Bronchial epithelial cell (primary cell): ENCODE results near the gene CIDEC. TPM values are rescaled to one million over a fixed set of nuclear protein-coding genes. Genes with fewer than 3 reads are reported as not detected.
"Not testable (repeated sequence)": the region's sequence is repeated elsewhere in the genome, so short reads cannot be mapped to it uniquely, and the experiment has no call there.

ENCODE experiments used
- DNase-seq: peaks from one replicate; pipeline ENCODE4 v3.0.0-alpha.2; 2010; ENCODE audit warnings: low read depth
- FAIRE-seq: peaks from 2 replicates; lab custom pipeline; 2011; peaks lifted over from hg19 to GRCh38; lab: Jason Lieb, UNC
- H3K27me3 ChIP-seq: 2 replicates; pipeline ENCODE4 v1.5.1; 2011; ENCODE audit warnings: low read length; ENCODE audit not compliant: control insufficient read depth, insufficient read depth
- H3K36me3 ChIP-seq: 2 replicates; pipeline ENCODE4 v1.5.1; 2011; ENCODE audit warnings: low read length; ENCODE audit not compliant: control insufficient read depth, insufficient read depth
- H3K4me3 ChIP-seq: 2 replicates; pipeline ENCODE4 v1.5.1; 2011; ENCODE audit warnings: mild to moderate bottlenecking, low read depth, low read length, control low read depth
- total RNA-seq: library from RNA; depleted of rRNA; stranded (reverse); fragments of >200 nt; gene quantifications from 2 replicates; pipeline ENCODE4 v1.2.1, GENCODE V29; 2014
- TF ChIP-seq, protein P1 (sequence below): IDR thresholded peaks from 2 replicates; pipeline ENCODE4 v1.5.1; 2011; ENCODE audit warnings: mild to moderate bottlenecking, moderate library complexity, low read length, control low read depth, inconsistent platforms; ENCODE audit not compliant: insufficient read depth, severe bottlenecking

The CIDEC gene
- total RNA-seq, 1 donor from 2014 or later = not detected

DNA sequence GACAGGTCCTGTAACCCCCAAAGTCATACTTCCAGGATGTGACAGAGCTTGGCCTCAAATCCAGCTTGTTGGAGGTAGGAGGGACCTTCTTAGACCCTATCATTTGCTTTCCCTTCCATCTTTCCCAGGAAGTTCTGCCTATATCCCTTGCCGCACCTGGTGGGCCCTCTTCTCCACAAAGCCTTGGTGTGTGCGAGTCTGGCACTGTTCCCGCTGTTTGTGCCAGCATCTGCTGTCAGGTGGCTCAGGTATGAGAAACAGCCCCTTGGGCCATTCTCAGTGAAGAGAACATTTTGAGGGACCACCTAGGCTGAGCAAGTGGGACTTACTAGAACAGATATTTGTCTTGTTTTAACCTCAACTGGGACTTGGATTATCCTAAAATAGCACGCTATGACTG lies 23.9 kb upstream of the CIDEC start:
- TF ChIP-seq, protein P1, sequence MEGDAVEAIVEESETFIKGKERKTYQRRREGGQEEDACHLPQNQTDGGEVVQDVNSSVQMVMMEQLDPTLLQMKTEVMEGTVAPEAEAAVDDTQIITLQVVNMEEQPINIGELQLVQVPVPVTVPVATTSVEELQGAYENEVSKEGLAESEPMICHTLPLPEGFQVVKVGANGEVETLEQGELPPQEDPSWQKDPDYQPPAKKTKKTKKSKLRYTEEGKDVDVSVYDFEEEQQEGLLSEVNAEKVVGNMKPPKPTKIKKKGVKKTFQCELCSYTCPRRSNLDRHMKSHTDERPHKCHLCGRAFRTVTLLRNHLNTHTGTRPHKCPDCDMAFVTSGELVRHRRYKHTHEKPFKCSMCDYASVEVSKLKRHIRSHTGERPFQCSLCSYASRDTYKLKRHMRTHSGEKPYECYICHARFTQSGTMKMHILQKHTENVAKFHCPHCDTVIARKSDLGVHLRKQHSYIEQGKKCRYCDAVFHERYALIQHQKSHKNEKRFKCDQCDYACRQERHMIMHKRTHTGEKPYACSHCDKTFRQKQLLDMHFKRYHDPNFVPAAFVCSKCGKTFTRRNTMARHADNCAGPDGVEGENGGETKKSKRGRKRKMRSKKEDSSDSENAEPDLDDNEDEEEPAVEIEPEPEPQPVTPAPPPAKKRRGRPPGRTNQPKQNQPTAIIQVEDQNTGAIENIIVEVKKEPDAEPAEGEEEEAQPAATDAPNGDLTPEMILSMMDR = no peak
- Histone ChIP-seq H3K36me3 (peaks cover 15% of the 10 kb centered on the region), H3K27me3 (no peaks in the 10 kb centered on the region), H3K4me3 (no peak overlapping the region)
- DNase-seq = no peak
- FAIRE-seq = no peak

DNA sequence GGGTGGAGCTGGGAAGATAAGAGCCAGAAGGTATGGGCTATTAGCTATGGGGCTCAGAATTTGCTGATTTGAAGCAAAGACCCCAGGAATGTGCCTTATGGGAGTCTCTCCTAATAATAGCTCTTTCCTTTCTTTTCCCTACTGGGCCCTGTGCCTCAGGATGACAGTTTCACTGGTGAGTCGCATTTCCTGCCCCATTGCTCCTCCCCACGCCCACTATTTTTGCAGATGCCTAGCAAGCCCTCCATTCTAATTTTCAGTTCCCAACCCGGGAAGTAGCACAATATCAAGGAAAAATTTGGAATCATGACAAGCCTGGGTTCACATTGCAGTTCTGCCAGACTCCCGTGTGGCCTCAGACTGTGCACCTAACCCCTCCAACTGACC lies 23.2 kb upstream of the CIDEC start:
- DNase-seq = peak; percentile 48

DNA sequence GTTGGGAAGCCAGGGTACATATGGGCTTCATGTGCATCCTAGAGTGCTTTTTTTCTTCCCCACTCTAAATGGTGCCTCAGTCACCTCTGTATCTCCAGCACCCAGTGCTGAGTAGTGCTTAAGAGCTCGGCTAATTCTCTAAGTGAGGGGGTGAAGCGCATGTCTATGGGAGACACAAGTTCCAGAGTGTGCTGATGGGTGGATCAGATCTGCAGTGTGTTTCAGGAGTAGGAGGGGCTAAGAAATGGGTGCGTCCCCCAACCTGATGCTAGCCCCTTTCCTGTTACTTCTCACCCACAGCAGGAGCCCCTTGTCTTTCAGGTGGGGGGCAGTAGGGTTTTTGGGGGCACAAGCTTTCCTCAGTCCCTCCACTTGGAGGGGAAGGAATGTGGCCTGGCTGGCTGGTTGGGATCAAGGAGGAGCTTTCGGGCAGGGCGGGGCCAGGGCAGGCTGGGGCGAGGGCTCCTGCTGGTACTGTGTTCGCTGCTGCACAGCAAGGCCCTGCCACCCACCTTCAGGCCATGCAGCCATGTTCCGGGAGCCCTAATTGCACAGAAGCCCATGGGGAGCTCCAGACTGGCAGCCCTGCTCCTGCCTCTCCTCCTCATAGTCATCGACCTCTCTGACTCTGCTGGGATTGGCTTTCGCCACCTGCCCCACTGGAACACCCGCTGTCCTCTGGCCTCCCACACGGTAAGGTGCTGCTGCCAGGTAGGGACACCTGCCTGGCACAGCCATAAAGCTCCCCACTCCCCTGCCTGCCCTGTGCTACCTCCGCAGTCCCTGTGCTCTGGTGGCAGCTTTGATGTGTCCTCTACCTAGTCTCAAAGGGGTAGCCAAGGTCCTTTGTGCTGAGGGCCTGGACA lies 22.6 kb upstream of the CIDEC start, which contains the start of gene IL17RE:
IL17RE (plus strand) TSS at position 477 of the 866 bp plus-strand sequence; CDS start at position 562, 85 bp downstream.
- TF ChIP-seq, protein P1 = no peak
- DNase-seq (peak; percentile 50), FAIRE-seq (no peak)
- Histone ChIP-seq H3K36me3 (peaks cover 8% of the 10 kb centered on the region), H3K27me3 (no peaks in the 10 kb centered on the region), H3K4me3 (peak within 1 kb of the TSS; percentile 52)

More for the DNA sequence above, 23.2 kb upstream of the CIDEC start:
- TF ChIP-seq, protein P1 = no peak
- Histone ChIP-seq H3K27me3 (no peaks in the 10 kb centered on the region), H3K36me3 (peaks cover 10% of the 10 kb centered on the region), H3K4me3 (peak overlapping the region; percentile 52)
- FAIRE-seq = no peak

DNA sequence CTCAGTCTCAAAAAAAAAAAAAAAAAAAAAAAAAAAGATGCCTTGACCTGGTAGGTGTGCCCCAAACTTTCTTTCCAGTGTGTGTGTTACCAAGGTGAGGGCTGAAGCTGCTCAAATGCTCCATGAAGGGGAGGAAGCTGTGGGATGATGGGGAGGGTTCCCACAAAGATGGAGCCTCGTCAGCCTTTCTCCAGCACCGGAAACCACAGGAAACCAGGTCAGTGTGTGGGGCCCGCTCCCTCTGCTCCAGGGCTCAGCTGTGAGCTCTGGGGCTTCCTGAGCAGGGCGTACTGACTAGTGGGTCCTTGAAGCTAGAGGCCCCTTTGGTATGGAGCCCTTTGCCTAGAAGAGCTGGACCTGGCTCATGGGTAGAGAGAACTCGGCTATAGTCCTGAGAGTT lies 21.9 kb upstream of the CIDEC start:
- Histone ChIP-seq H3K4me3 (no peak overlapping the region), H3K27me3 (no peaks in the 10 kb centered on the region), H3K36me3 (peaks cover 8% of the 10 kb centered on the region)
- no peak for FAIRE-seq
- TF ChIP-seq, protein P1 = no peak
- DNase-seq = no peak

DNA sequence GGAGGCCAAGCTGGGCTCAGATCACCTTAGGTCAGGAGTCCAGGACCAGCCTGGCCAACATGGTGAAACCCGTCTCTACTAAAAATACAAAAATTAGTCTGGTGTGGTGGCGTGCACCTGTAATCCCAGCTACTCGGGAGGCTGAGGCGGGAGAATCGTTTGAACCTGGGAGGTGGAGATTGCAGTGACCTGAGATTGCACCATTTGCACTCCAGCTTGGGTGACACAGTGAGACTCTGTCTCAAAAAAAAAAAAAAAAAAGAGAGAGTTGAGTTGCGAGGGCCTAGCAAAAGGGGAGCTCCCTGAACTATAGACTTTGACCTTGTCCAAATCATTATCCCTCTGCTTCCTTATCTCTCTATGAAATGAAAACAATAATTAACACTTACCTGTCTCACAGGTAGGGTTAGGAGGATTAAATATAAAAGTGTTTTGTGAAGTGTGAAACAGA lies 20.9 kb upstream of the CIDEC start:
- not testable (repeated sequence) for H3K27me3 ChIP-seq, FAIRE-seq, H3K4me3 ChIP-seq, H3K36me3 ChIP-seq, DNase-seq

DNA sequence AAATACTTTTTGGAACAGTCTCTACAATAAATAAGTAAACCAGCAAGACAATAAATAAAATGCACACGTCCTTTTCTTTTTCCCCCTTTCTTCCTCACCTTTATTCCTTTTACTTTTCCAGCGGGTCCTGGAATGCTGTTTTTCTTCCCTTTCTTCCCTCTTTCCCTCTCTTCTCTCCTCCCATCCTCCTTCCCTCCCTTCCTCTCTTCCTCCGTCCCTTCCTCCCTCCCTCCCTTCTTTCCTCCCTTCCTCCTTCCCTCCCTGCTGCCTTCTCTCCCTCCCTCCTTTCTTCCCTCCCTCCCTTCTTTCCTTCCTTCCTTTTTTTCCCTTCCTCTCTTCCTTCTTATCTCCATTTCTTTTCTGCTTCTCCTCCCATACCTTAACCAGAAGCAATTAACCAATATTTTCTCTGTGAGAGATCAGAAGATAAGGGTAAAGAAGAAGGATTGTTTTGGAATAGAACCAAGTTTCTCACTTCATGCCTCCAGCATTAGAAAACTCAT lies 19.3 kb upstream of the CIDEC start:
- FAIRE-seq = no peak
- H3K36me3 ChIP-seq = no peaks in the 10 kb centered on the region
- H3K27me3 ChIP-seq = no peaks in the 10 kb centered on the region
- no peak overlapping the region for H3K4me3 ChIP-seq
- TF ChIP-seq, protein P1 = no peak
- no peak for DNase-seq
